GM19351 (cell line): ENCODE results near the gene NSD1.
"Not testable (repeated sequence)": the region's sequence is repeated elsewhere in the genome, so short reads cannot be mapped to it uniquely, and the experiment has no call there.

Experiments used
- ATAC-seq: cut with Tn5 transposase; IDR thresholded peaks from one replicate; pipeline ENCODE4 v1.9.1; 2021; ENCODE audit warnings: mild to moderate bottlenecking, moderate library complexity; ENCODE audit not compliant: unreplicated experiment

The NSD1 gene

GRCh38 chr5:177339107-177339638 lies 205.6 kb downstream of the NSD1 start:
- ATAC-seq = no peak

DNA sequence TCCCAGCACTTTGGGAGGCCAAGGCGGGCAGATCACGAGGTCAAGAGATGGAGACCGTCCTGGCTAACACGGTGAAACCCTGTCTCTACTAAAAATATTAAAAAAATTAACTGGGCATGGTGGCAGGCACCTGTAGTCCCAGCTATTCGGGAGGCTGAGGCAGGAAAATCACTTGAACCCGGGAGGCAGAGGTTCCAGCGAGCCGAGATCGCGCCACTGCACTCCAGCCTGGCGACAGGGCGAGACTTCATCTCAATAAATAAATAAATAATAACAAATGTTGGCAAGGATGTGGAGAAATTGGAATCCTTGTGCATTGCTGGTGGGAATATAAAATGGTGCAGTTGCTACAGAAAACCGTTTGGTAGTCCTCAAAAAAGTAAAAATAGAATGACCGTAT lies 209.4 kb downstream of the NSD1 start:
- not testable (repeated sequence) for ATAC-seq

DNA sequence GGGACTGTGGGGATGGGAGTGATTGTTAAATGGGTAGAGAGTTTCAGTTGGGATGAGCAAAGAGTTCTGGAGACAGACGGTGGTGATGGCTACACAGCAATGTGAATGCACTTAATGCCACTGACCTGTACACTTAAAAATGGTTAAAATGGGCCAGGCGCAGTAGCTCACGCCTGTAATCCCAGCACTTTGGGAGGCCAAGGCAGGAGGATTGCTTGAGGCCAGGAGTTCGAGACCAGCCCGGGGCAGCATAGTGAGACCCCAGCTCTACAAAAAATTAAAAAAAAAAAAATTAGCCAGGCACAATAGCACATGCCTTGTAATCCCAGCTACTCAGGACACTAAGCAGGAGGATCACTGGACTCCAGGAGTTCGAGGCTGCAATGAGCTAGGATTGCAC lies 210.2 kb downstream of the NSD1 start:
- no peak for ATAC-seq

GRCh38 chr5:177344891-177345290 lies 211.3 kb downstream of the NSD1 start:
- no peak for ATAC-seq

DNA sequence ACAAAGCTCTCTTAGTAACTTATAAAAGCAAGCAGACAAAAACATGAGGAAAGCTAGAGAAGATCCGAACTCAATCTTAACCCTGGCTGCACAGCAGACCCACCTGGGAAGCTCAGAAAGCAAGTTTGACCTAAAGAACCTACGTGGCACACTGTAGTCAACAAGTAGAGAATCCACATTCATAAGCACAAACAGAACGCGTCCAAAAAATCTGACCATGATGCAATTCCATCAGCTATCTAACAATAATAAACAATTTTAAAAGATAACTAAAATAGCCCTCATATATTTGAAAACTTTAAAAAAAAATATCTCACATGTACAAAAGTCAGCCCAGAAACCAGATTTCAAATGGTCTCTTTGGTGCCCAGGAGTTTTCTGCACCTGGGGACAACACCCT lies 213.2 kb downstream of the NSD1 start:
- ATAC-seq = no peak

DNA sequence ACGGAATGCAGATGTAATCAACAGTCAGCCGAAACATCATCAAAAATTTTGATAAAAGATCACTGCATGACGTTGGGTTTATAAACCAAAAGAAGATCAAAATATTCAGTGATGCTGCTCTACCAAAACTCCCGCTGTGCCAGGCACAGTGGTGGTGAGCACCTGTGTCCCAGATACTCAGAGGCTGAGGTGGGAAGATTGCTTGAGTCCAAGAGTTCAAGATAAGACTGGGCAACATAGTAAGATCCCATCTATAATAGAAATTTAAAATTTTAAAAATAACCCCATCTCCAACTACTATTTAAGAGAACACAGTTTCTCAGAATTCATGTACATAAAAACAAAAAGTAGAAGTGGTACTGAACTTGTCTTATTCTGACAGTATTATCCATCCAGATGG lies 214.1 kb downstream of the NSD1 start:
- ATAC-seq = no peak

DNA sequence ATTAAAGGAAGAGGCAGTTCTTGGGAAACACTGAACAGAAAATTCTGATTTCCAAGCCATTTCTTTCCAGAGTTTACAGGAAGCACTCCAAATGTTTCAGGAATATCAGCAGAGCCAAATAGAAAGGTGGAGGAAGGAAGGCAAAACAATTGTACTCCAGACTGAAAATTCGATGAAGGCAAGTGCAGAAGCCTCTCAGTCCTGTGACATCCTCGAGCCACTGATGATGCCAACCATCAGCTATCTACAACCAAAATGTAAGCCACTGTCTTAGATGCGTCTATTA lies 215.7 kb downstream of the NSD1 start:
- no peak for ATAC-seq

GRCh38 chr5:177349762-177350161 lies 216.2 kb downstream of the NSD1 start:
- no peak for ATAC-seq
